ENCODE results near the gene SHD.

SHD gene

DNA sequence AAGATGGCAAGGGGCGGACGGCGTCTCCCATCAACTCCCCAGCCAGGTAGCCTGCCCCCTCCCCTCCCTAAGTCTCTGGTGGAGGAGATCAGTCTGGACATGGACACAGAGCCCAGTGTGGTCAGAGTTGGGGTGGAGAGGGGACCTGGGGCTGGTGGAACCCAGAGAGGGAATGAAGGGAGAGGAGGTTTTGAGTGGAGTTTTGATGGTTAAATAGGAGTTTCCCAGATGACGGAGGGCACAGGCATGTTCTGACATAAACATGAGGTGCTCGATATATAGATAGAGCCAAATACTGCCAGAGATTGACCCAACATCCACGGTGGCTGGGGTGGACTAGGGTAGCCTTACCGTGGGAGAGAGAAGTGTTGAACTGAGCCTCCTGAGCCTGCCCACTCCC lies 39.4 kb downstream of the SHD start:
- no peak overlapping the region for H3K4me3 ChIP-seq (ENCODE audit: low read length)
- no peak for DNase-seq (ENCODE audit: low read depth)
- TF ChIP-seq, protein P1, sequence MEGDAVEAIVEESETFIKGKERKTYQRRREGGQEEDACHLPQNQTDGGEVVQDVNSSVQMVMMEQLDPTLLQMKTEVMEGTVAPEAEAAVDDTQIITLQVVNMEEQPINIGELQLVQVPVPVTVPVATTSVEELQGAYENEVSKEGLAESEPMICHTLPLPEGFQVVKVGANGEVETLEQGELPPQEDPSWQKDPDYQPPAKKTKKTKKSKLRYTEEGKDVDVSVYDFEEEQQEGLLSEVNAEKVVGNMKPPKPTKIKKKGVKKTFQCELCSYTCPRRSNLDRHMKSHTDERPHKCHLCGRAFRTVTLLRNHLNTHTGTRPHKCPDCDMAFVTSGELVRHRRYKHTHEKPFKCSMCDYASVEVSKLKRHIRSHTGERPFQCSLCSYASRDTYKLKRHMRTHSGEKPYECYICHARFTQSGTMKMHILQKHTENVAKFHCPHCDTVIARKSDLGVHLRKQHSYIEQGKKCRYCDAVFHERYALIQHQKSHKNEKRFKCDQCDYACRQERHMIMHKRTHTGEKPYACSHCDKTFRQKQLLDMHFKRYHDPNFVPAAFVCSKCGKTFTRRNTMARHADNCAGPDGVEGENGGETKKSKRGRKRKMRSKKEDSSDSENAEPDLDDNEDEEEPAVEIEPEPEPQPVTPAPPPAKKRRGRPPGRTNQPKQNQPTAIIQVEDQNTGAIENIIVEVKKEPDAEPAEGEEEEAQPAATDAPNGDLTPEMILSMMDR (IDR thresholded peaks at IDR 0.05; ENCODE audit: insufficient read depth, low read depth, low read length, missing control alignments), result no peak

DNA sequence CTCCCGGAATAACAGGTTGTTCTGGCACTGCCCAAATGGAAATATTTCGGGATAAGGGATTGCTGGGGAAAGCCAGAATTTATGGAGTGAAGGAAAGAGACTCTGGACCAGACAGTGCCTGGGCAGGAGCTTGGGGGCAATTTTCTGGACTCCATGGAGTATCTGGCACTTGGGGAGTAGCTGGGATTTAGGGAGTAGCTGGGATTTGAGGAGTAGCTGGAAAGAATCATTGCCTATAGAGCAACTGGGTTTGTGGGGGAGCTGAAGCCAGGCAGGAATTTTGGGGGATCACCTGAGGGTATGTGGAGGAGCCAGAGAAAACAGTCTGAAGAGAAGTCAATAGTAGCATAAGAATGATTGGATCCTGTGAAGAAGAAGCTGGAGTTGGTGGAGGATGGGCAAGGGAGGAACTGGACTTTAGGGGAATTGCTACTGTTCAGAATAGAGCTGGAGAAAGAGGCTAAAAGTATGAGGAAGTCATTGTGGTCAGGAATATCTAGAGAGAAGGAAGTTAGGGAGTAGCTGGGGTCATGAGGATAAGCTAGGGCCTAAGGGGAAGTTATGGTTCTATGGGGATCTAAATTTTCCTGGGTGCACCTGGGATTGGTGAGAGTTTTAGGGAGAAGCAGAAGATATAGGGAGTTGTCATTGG lies 40.1 kb downstream of the SHD start:
- DNase-seq (ENCODE audit: low read depth), result no peak
- H3K4me3 ChIP-seq (ENCODE audit: low read length), result no peak overlapping the region

DNA sequence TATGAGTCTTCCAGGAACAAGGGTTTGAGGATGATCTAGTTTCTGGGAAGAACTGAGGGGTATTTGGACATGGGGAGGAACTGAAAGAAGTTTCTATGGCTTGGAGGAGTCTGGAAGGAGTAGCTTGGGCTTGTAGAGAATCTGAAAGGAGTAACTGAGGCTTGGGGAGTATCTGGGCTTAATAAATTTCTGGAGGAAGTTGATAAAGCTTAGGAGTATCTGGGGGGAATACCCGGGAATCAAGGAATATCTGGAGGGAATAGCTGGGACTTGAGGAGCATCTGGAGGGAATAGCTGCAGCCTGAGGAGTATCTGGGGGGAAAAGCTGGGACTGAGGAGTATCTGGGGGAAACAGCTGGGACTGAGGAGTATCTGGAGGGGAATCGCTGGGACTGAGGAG lies 41.4 kb downstream of the SHD start:
- no peak overlapping the region for H3K4me3 ChIP-seq (ENCODE audit: low read length)
- DNase-seq (ENCODE audit: low read depth), result no peak
- TF ChIP-seq, protein P1 (IDR thresholded peaks at IDR 0.05; ENCODE audit: insufficient read depth, low read depth, low read length, missing control alignments), result no peak

More for the DNA sequence above, 40.1 kb downstream of the SHD start:
- TF ChIP-seq, protein P1 (IDR thresholded peaks at IDR 0.05; ENCODE audit: insufficient read depth, low read depth, low read length, missing control alignments), result no peak

DNA sequence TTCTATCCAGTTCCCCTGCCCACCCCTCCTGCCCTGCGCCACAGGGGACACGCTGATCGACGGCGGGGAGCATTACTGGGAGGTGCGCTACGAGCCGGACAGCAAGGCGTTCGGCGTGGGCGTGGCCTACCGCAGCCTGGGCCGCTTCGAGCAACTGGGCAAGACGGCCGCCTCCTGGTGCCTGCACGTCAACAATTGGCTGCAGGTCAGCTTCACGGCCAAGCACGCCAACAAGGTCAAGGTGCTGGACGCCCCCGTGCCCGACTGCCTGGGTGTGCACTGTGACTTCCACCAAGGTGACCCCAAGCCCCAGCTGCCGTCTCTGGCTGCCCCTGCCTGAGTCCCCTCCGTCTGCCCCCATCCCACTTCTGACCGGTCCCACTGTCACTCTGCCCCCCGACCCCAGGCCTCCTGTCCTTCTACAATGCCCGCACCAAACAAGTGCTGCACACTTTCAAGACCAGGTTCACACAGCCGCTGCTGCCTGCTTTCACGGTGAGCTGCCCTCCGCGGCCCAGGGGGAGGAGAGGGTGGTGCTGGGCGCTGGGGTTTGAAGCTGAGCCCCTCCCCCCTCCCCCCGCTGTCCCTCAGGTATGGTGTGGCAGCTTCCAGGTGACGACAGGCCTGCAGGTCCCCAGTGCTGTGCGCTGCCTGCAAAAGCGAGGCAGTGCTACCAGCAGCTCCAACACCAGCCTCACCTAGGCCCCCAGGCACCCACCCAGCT lies 44.0 kb downstream of the SHD start:
- DNase-seq (ENCODE audit: low read depth), result no peak
- TF ChIP-seq, protein P1 (IDR thresholded peaks at IDR 0.05; ENCODE audit: insufficient read depth, low read depth, low read length, missing control alignments), result no peak
- H3K4me3 ChIP-seq (ENCODE audit: low read length), result no peak overlapping the region

DNA sequence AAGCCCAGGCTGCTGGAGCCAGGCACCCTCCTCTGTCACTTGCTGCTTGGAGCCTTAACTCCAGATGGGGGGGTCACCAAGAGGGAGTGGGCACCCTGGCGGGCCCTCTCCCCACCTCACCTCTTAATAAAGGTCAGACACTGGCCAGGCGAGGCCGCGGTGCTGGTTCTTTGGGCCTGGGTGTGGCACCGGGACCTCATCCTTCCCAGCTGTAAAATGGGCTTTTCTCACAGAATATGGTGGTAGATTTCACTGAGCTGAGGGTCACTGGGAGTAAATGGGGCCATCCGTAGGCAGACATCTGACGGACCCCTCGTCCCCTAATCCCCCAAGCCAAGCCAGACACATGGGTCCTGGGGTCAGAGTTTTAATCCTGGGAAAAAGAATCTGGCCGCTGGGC lies 44.6 kb downstream of the SHD start:
- no peak overlapping the region for H3K4me3 ChIP-seq (ENCODE audit: low read length)
- TF ChIP-seq, protein P1 (IDR thresholded peaks at IDR 0.05; ENCODE audit: insufficient read depth, low read depth, low read length, missing control alignments), result no peak
- no peak for DNase-seq (ENCODE audit: low read depth)

DNA sequence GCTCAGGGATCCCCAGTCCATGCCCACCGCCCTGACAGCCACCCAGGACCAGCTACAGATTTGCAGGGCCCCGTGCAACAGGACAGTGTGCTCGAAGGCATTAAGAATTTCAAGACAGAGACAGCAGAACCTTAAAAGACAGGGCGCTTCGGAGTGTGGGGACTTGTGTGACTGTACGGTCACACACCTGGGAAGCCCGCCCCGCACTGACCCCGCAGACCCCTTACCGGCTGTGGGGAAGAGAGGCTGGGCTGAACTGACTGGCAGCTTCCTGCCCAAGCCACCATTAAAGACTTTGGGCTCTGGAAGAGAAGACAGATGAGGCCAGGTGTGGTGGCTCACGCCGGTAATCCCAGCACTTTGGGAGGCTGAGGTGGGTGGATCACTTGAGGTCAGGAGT lies 45.2 kb downstream of the SHD start:
- TF ChIP-seq, protein P1 (IDR thresholded peaks at IDR 0.05; ENCODE audit: insufficient read depth, low read depth, low read length, missing control alignments), result no peak
- H3K4me3 ChIP-seq (ENCODE audit: low read length), result no peak overlapping the region
- no peak for DNase-seq (ENCODE audit: low read depth)
